GM04504 (cell line): Measurements from ENCODE around the gene VIL1.

Experiments used
- DNase-seq: peaks from one replicate; pipeline ENCODE4 v3.0.0-alpha.2; 2012; ENCODE audit warnings: low read depth

Gene VIL1

DNA sequence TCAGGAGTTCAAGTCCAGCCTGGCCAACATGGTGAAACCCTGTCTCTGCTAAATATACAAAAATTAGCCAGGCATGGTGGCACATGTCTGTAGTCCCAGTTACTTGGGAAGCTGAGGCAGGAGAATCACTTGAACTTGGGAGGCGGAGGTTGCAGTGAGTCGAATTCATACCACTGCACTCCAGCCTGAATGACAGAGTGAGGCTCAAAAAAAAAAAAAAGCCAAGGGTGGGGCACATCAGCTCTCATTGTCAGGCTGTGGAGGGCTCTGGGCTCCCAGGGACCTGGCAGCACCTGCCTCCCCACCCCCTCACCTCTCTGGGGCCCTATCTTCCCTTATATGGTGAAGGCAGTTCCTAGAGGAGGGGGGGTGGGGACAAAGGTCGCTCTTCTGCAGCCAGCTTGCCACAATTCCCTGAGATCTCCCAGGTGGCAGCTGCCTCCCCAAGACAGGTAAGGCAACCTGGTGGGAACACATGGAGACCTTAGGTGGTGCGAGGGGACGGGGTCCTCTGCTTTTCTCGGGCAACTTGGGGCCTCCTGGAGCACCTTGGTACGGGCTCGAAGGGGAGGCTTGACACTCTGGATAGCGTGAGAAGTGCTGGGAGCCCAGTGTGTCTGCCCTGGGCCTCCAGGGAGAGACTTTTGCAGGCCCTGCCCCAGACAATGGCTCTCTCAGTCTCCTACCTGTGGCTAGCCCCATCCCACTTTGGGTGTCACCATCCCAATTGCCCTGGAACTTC, at the start of gene VIL1:
VIL1 (plus strand) TSS at position 407 of the 742 bp plus-strand sequence. CDS start 4,656 bp downstream, outside the sequence.
- DNase-seq = no peak

DNA sequence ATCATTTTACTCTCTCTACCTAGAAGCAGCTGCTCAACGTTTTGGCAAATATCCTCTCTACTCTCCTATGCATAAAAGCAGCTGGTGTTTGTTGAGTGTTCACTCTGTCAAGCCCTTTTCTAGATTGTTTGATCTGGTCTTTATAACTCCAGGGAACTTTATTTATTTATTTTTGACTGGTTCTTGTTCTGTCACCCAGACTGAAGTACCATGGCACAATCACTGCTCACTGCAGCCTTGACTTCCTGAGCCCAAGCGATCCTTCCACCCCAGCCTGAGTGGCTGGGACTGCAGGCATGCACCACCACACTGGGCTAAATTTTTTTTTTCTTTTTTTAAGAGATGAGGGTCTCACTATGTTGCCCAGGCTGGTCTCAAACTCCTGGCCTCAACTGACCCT, 49.6 kb upstream of the VIL1 start:
- no peak for DNase-seq

DNA sequence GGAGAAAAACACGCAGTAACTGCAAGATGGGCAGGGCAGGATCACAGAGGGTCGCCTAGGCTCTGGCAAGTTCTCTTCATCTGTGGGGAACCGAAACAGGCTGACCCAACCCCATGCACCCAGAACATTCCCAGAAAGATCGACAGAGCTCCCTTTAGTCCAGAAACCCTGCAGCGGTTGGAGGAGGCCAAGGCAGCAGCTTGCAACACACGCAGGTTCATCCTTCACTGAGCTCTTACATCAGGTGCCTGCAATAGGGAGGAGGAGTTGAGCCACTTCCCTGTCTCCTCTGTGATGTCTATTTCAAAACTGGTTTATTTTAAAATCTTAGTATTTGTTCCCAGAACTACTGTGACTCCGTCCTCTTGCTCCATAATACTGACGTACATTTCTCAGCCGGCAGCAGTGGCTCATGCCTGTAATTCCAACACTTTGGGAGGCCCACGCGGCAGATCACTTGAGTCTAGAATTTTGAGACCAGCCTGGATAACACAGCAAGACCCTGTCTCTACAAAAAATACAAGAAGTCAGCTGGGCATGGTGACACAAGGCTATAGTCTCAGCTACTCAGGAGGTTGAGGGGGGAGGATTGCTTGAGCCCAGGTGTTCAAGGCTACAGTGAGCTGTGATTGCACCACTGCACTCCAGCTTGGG, 48.4 kb upstream of the VIL1 start:
- peak; percentile 27 for DNase-seq

DNA sequence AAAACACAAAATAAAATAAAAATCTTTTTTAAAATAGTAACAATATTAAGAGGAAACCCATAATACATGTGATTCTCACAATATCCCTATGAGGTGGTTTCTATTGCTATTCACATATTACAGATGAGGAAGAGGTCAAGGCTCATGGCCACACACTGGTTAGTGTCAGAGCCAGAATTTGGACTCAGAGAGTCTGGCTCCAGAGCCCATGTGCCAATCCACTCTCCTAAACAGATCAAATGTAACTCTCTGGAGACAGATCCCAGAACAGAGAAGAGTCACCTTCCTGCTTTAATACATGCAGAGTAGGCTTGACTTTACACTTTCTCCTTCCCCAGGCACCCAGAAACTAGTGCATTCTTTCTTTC, 47.0 kb upstream of the VIL1 start:
- DNase-seq = no peak

DNA sequence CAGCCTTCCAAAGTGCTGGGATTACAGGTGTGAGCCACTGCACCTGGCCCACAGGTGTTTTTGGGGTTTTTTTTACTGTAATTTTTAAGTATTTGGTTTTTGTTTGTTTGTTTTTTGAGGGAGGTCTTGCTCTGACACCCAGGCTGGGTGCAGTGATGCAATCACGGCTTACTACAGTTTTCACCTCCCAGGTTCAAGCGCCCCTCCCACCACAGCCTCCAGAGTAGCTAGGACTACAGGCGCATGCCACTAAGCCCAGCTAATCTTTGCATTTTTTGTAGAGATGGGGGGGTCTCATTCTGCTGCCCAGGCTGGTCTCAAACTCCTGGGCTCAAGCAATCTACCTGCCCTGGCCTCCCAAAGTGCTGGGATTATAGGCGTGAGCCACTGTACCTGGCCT, 44.1 kb upstream of the VIL1 start:
- DNase-seq = no peak

DNA sequence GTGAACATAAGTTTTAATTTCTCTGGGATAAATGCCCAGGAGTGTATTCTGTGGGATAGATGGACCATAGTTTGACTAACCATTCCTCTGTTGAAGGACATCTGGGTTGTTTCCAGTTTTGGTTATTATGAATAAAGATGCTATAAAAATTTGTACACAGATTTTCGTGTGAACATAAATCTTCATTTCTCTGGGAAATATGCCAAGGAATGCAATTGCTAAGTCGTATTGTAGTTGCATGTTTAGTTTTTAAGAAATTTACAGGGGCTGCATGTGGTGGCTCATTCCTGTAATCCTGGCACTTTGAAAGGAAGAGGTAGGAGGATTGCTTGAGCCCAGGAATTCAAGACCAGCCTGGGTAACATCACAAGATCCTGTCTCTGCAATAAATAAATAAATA, 43.7 kb upstream of the VIL1 start:
- peak; percentile 88 for DNase-seq

DNA sequence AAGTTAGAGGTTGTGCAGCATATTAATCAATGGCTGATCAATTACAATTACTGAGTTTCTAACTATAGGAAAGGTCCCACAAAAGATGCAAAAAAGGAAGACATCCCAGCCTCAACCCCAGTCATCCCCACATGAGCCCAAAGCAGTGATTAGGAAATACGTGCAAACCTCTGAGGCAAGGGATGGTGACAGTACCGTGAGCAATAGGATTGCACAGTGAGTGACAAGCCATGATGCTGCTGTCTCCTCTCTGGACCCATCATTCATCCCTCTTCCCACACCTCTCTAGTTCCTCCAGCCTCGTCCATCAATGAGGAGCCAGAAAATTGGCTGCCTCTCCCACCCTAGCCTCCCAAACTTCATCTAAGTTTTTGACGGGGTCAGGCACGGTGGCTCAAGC, 40.9 kb upstream of the VIL1 start:
- no peak for DNase-seq

DNA sequence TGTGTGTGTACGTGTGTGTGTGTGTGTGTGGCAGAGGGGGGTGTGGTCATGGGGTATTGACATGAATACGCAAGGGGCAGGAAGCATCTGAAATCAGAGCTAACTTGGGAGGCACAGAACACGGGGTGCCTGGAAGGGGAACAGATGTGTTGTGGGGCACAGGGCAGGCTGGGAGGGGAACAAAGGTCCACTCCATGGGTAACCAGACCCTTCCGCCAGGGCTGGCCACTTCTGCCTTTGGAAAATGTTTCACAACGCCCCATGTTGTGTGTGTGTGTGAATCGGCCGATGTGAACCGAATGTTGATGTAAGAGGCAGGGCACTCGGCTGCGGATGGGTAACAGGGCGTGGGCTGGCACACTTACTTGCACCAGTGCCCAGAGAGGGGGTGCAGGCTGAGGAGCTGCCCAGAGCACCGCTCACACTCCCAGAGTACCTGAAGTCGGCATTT, 37.0 kb upstream of the VIL1 start, which contains the start of gene SLC11A1:
SLC11A1 (plus strand) TSS at position 358 of the 451 bp plus-strand sequence. CDS start 96 bp downstream, outside the sequence.
- DNase-seq = no peak

DNA sequence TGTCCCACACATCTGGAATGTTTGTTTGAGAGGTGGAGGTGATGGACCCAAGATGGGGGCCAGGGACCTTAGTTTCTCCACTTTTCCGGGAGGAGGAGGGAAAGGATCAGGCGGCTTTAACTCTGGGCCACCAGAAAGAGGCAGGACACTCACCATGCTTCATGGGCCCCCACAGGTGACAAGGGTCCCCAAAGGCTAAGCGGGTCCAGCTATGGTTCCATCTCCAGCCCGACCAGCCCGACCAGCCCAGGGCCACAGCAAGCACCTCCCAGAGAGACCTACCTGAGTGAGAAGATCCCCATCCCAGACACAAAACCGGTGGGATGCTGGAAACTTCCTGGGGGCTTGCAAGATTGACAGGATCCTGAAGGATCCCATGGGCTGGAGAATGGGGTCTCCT, 36.1 kb upstream of the VIL1 start:
- no peak for DNase-seq

DNA sequence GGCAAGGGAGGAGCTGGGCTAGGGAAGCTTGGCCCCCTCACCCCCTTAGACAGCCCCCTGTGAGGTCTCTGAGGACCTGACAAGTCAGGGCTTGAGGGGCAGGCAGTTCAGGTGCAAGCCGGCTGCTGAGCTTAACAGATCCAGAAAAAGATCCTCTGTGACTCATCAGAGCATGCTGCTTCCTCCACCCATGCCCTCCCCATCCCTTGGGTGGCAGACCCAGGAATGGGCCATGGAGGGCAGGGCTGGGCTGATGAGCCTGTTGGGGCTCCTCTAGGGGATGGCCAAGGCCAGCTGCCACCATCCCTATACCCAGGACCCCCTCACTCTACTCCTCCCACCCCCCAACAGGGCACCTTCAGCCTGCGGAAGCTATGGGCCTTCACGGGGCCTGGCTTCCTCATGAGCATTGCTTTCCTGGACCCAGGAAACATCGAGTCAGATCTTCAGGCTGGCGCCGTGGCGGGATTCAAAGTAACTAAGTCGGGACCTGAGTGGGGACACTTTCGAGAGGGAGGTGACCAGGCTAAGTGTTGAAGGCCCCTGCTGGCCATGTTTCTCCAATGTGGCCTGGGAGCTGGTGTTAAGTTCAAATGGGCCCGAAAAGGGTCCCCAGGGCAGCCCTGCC, 34.9 kb upstream of the VIL1 start:
- DNase-seq = no peak

DNA sequence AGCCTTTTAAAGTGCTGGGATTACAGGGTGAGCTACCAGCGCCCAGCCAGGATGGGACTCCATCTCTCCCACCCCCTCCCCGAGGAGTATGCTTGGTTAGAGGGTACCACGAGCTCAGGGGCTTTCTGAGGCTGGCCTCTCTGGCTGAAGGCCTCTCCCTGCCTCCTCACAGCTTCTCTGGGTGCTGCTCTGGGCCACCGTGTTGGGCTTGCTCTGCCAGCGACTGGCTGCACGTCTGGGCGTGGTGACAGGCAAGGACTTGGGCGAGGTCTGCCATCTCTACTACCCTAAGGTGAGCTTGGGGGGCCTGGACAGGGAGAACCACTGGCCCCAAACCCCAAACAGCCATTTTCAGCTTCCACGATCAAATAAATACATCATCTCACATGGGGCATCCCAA, 33.9 kb upstream of the VIL1 start:
- DNase-seq = no peak

DNA sequence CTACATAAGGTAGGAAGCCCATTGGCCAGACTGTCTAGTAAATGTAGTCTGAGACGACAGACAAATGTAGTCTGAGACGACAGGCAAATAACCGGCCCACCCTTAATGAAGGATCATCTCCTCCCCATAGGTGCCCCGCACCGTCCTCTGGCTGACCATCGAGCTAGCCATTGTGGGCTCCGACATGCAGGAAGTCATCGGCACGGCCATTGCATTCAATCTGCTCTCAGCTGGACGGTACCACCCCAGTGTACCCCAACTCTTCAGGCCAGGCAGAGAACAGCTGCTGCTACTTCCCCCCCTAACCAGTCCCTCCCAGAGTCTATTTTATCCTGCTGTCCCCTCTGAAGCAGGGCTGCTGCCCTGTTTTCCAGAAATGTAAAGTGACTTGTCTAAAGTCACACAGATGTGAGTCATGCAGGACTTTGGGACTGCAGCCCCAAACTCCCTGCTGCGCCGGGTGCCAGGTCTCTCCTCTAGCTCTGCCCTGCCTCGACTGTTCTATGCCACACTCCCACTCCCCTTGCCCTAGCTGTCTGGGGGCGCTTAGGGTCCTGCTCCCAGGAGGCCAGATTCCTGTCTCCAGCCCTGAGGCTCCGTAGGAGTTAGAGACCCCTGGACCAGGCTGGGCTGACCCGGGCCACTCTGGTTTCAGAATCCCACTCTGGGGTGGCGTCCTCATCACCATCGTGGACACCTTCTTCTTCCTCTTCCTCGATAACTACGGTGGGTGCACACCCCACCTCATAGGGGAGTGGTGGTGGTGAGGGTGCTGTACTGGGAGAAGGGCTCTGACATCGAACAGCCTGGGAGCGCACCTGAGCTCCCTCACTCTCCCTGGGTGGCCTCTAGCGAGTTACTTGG, 32.2 kb upstream of the VIL1 start:
- DNase-seq = no peak

DNA sequence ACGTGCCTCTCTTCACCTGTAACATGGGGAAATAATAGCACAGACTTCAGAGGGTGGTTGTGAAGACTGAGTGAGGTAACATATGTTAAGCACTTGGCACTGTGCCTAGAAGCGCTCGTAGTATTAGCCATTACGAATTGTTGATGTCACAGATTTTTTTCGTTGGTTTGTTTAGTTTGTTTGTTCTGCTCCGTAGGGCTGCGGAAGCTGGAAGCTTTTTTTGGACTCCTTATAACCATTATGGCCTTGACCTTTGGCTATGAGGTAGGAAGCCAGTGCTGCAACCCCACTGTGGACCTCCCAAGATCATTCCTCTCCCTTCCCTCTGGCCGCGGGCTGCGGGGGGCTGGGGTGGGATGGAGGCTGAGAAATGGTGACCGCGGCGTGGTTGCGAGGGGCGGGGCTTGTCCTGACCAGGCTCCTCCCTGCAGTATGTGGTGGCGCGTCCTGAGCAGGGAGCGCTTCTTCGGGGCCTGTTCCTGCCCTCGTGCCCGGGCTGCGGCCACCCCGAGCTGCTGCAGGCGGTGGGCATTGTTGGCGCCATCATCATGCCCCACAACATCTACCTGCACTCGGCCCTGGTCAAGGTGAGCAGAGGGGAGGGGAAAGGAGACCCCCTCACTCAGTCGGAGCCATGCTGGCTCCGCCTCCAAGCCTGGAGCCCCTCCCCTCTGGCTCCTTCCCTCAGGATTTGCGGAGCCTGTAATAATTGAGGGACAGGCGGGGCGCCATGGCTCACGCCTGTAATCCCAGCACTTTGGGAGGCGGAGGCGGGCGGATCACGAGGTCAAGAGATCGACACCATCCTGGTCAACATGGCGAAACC, 31.3 kb upstream of the VIL1 start:
- DNase-seq = no peak

DNA sequence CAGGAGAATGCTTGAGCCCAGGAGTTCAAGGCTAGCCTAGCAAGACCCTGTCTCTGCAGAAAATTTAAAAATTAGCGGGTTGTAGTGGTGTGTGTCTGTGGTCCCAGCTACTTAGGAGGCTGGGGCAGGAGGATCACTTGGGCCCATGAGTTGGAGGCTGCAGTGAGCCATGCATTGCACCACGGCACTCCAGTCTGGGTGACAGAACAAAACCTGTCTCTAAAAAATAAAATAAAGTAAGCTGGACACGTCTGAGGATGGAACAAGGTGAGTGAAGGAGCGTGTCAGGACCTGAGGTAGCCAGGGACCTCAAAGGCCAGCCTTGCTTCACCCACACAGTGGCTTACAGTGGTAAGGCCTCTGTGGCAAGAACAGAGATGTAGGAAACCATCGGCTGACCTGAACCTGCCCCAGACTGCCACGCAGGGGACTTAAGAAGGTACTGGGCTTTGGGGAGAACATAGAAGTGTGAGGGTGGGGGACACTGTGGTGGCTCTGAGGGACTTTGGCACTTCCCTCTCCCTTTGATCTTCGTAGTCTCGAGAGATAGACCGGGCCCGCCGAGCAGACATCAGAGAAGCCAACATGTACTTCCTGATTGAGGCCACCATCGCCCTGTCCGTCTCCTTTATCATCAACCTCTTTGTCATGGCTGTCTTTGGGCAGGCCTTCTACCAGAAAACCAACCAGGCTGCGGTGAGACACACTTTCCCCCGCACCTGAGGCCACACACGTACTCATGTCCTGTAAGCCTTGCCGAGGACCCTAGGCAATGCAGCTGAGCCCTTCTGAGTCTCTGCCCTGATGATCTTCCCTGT, 29.4 kb upstream of the VIL1 start:
- DNase-seq = no peak

DNA sequence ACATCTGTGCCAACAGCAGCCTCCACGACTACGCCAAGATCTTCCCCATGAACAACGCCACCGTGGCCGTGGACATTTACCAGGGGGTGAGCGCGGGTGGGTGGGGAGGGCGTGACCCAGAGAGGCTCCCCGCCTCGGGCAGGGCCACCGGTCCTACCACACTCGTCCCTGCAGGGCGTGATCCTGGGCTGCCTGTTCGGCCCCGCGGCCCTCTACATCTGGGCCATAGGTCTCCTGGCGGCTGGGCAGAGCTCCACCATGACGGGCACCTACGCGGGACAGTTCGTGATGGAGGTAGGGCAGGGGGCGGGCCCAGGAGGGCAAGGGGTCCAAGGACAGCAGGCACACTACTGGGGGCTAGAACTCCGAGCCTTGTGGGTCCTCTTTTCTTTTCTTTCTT, 27.7 kb upstream of the VIL1 start:
- no peak for DNase-seq

DNA sequence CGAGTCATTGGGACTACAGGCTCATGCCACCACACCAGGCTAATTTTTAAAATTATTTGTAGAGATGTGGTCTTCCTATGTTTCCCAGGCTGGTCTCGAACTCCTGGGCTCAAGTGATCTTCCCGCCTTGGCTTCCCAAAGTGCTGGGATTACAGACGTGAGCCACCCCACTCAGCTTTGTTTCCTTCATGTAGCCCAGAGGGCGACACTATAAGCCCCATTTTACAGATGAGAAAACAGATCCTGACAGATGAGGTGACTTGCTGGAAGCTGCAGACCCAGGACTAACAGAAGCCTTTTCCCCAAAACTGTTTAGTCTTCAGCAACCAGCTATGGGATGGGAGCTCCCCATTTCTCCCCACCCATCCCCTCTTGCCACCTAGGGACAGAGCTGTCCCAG, 26.5 kb upstream of the VIL1 start:
- DNase-seq = no peak

DNA sequence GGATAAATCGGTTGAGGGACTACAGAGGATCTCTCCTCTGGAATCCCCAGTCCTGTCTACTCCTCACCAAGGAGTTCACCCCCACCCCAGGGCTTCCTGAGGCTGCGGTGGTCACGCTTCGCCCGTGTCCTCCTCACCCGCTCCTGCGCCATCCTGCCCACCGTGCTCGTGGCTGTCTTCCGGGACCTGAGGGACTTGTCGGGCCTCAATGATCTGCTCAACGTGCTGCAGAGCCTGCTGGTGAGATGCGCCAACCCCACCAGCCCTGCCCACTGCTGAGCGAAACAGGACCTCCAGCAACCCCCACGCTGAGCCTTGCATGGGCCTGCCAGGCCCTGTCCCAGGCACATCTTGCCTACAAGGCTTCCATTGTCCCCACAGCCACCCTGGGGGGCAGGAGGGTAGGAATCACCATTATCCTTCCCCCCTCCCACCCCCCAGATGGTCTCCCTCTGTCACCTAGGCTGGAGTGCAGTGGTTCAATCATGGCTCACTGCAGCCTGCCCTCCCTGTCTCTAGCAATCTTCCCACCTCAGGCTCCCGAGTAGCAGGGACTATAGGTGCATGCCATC, 25.9 kb upstream of the VIL1 start:
- no peak for DNase-seq

DNA sequence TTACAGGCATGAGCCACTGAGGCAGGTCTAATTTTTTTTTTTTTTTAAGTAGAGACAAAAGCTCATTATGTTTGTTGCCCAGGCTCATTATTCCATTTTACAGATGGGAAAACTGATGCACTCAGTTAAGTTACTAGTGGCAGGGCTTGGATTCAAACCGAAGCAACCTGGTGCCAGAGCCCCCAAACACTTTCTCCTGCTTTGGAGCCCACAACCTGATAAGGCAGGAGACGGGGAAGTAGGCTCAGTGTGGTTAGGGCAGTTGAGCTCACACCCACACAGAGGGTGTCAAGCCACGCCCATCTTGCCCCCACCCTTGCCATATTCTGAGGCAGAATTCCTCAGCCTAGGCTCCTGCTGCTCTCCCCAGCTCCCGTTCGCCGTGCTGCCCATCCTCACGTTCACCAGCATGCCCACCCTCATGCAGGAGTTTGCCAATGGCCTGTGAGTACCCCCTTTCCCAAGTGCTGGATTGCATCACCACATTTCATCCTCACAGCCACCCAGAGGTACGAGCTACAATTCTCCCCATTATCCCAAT, 25.1 kb upstream of the VIL1 start:
- DNase-seq = no peak

DNA sequence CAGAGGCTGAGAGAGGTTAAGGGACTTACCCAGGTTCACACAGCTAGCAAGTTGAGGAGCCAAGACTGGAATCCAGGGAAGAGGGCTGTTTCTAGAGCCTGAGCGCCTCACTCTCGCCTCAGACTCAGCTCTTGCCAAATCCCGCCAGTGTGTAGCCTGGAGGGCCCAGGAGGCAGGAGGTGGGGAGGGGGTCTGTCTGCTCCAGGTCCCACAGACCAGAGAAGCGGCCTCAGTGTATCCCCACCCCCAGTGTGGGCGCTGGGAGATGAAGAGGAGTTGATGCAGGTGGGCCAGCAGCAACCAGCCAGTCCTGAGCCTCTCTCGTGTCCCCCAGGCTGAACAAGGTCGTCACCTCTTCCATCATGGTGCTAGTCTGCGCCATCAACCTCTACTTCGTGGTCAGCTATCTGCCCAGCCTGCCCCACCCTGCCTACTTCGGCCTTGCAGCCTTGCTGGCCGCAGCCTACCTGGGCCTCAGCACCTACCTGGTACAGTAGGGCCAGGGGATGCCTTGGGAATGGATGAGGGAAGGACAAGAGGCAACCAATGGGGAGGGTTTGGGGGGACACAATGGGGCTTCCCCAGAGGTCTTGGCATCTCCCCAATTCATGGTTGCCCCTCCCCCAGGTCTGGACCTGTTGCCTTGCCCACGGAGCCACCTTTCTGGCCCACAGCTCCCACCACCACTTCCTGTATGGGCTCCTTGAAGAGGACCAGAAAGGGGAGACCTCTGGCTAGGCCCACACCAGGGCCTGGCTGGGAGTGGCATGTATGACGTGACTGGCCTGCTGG, 24.4 kb upstream of the VIL1 start:
- no peak for DNase-seq
